GM18520 (cell line): ENCODE measurements around the gene SPRR1A.
"Not testable (repeated sequence)": the region's sequence is repeated elsewhere in the genome, so short reads cannot be mapped to it uniquely, and the experiment has no call there.

ENCODE experiments used
- ATAC-seq: cut with Tn5 transposase; IDR thresholded peaks from one replicate; pipeline ENCODE4 v1.9.1; 2021; ENCODE audit not compliant: unreplicated experiment

Gene SPRR1A

GRCh38 chr1:152972196-152972886 is 11.5 kb upstream of the SPRR1A start:
- ATAC-seq, result no peak

- no peak for ATAC-seq
These were observed 7.2 kb upstream of the SPRR1A start for GRCh38 chr1:152976688-152977087.

- ATAC-seq, result no peak
These were observed 6.3 kb upstream of the SPRR1A start for GRCh38 chr1:152977614-152978013.

GRCh38 chr1:152980676-152981075 is 3.2 kb upstream of the SPRR1A start:
- no peak for ATAC-seq

- no peak for ATAC-seq
These were observed 2.6 kb upstream of the SPRR1A start for GRCh38 chr1:152981146-152981871.

GRCh38 chr1:152982076-152982475 is 1.8 kb upstream of the SPRR1A start:
- ATAC-seq, result no peak

GRCh38 chr1:152983234-152983633 is 647 bp upstream of the SPRR1A start:
- no peak for ATAC-seq

- ATAC-seq, result no peak
These were observed 2.7 kb downstream of the SPRR1A start for GRCh38 chr1:152986578-152986977.

GRCh38 chr1:152993186-152993585 is 9.3 kb downstream of the SPRR1A start:
- ATAC-seq, result no peak

- no peak for ATAC-seq
These were observed 12.0 kb downstream of the SPRR1A start for GRCh38 chr1:152995842-152996241.

GRCh38 chr1:152996633-152997400 is 12.9 kb downstream of the SPRR1A start:
- ATAC-seq, result no peak

GRCh38 chr1:152997901-152998300 is 14.0 kb downstream of the SPRR1A start:
- ATAC-seq, result no peak

GRCh38 chr1:152998476-152998875 is 14.6 kb downstream of the SPRR1A start:
- no peak for ATAC-seq

- no peak for ATAC-seq
These were observed 15.9 kb downstream of the SPRR1A start for GRCh38 chr1:152999818-153000217.

GRCh38 chr1:153000294-153000693 is 16.4 kb downstream of the SPRR1A start:
- no peak for ATAC-seq

GRCh38 chr1:153001382-153001781 is 17.5 kb downstream of the SPRR1A start, which contains the start of gene SPRR3:
TSS of gene SPRR3 (plus strand) at chr1:153001749. CDS start at chr1:153003021, 1,272 bp downstream.
- ATAC-seq, result no peak

GRCh38 chr1:153011235-153011758 is 27.4 kb downstream of the SPRR1A start:
- ATAC-seq, result not testable (repeated sequence)

GRCh38 chr1:153021829-153022228 is 37.9 kb downstream of the SPRR1A start:
- not testable (repeated sequence) for ATAC-seq

GRCh38 chr1:153022340-153022739 is 38.5 kb downstream of the SPRR1A start:
- not testable (repeated sequence) for ATAC-seq

GRCh38 chr1:153023109-153023508 is 39.2 kb downstream of the SPRR1A start:
- ATAC-seq, result no peak

- ATAC-seq, result no peak
These were observed 40.5 kb downstream of the SPRR1A start for GRCh38 chr1:153024413-153024812.
